ENCODE results near the gene SHOX. TPM values are rescaled to one million over a fixed set of nuclear protein-coding genes. Genes with fewer than 3 reads are reported as not detected.

SHOX gene
- total and polyA plus RNA-seq, 7 donors: 0.06 to 0.60 (median 0.32) TPM; not detected in 3

GRCh38 chrX:636981-637659 is 6.5 kb downstream of the SHOX start:
- peak overlapping the region in 1 of 4 donors; percentile 15 for H3K4me3 ChIP-seq
- no peak for TF ChIP-seq EP300 (IDR thresholded peaks at IDR 0.05)
- TF ChIP-seq, protein P1, sequence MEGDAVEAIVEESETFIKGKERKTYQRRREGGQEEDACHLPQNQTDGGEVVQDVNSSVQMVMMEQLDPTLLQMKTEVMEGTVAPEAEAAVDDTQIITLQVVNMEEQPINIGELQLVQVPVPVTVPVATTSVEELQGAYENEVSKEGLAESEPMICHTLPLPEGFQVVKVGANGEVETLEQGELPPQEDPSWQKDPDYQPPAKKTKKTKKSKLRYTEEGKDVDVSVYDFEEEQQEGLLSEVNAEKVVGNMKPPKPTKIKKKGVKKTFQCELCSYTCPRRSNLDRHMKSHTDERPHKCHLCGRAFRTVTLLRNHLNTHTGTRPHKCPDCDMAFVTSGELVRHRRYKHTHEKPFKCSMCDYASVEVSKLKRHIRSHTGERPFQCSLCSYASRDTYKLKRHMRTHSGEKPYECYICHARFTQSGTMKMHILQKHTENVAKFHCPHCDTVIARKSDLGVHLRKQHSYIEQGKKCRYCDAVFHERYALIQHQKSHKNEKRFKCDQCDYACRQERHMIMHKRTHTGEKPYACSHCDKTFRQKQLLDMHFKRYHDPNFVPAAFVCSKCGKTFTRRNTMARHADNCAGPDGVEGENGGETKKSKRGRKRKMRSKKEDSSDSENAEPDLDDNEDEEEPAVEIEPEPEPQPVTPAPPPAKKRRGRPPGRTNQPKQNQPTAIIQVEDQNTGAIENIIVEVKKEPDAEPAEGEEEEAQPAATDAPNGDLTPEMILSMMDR (IDR thresholded peaks at IDR 0.05): no peak
- TF ChIP-seq POLR2A (IDR thresholded peaks at IDR 0.05): no peak
- no peak for TF ChIP-seq POLR2AphosphoS5 (IDR thresholded peaks at IDR 0.05)

DNA sequence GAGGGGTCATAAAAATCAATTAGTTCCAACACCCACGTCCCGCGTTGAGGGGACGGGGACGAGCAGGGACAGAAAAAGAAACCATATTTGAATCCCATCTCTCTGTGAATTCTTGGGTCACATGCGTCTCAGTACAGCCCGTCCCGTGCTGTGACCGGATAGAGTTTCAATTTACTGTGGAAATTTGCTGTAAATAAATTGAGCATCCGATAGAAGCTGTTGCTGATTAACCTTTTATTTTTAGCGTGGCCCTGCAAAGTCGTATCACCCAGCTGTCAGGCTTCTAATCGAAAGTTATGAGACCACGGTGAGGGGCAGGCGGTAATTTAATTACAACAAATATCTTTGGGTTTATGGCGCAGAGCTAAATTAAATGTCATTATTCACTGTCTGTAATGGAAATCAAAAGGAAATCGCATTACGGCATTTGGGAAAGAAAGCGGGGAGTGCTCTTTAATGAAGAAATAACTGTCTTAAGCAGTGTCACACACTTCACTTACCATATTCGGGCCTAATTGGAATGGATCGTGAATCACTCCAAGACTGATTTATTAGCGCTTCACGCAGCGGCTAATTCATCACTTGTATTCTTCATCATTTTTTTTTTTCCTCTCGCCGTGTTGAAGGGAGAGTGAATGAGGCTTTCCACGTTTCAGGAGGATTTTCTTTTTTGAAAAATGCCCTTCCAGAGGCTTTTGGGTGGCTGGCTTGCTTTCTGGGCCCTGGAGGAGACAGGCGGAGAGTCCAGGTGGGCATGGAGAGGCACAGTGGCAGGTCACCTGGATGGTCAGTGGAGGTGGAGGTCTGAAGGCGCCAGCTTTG is 7.3 kb downstream of the SHOX start:
- intact Hi-C loops (cut with DNase I): no loop called here
- no peak overlapping the region for H3K27ac ChIP-seq
- 6 to 7% methylated on average over 29 of the region's 29 CpGs for WGBS, 2 donors
- peak overlapping the region in 1 of 4 donors; percentile 15 for H3K4me3 ChIP-seq
- peaks cover 0 to 4% (median 0%) of the 10 kb centered on the region in 4 donors for H3K4me1 ChIP-seq
- TF ChIP-seq, protein P1 (IDR thresholded peaks at IDR 0.05): no peak
- TF ChIP-seq EP300 (IDR thresholded peaks at IDR 0.05) (no peak), POLR2A (IDR thresholded peaks at IDR 0.05) (no peak), POLR2AphosphoS5 (IDR thresholded peaks at IDR 0.05) (no peak)
- DNase-seq: no peak
- H3K9me3 ChIP-seq: no peaks in the 10 kb centered on the region
- H3K27me3 ChIP-seq: peaks cover 24 to 92% (median 91%) of the 10 kb centered on the region in 3 donors
- no peaks in the 10 kb centered on the region for H3K36me3 ChIP-seq

More at GRCh38 chrX:636981-637659, 6.5 kb downstream of the SHOX start:
- WGBS, 2 donors: 4 to 9% methylated on average over 27 of the region's 27 CpGs
- no peaks in the 10 kb centered on the region for H3K9me3 ChIP-seq
- peaks cover 27 to 92% (median 90%) of the 10 kb centered on the region in 3 donors for H3K27me3 ChIP-seq
- intact Hi-C loops (cut with DNase I): no loop called here
- no peak overlapping the region for H3K27ac ChIP-seq
- DNase-seq: no peak
- H3K36me3 ChIP-seq: no peaks in the 10 kb centered on the region
- peaks cover 0 to 4% (median 0%) of the 10 kb centered on the region in 4 donors for H3K4me1 ChIP-seq

- peaks cover 0 to 4% (median 0%) of the 10 kb centered on the region in 4 donors for H3K4me1 ChIP-seq
- 4 to 6% methylated on average over 18 of the region's 18 CpGs for WGBS, 2 donors
- TF ChIP-seq POLR2AphosphoS5 (IDR thresholded peaks at IDR 0.05) (no peak), POLR2A (IDR thresholded peaks at IDR 0.05) (no peak), EP300 (IDR thresholded peaks at IDR 0.05) (no peak)
- TF ChIP-seq, protein P1 (IDR thresholded peaks at IDR 0.05): no peak
- peak; percentile 39 for DNase-seq
- H3K4me3 ChIP-seq: no peak overlapping the region
- no peak overlapping the region for H3K27ac ChIP-seq
- no peaks in the 10 kb centered on the region for H3K36me3 ChIP-seq
- intact Hi-C loops (cut with DNase I): no loop called here
- no peaks in the 10 kb centered on the region for H3K9me3 ChIP-seq
- peaks cover 24 to 92% (median 91%) of the 10 kb centered on the region in 3 donors for H3K27me3 ChIP-seq
Measured at GRCh38 chrX:638482-639131, 8.0 kb downstream of the SHOX start.

GRCh38 chrX:639151-639550 is 8.6 kb downstream of the SHOX start:
- Histone ChIP-seq H3K36me3 (no peaks in the 10 kb centered on the region), H3K27ac (no peak overlapping the region), H3K4me1 (peaks cover 0 to 4% (median 0%) of the 10 kb centered on the region in 4 donors), H3K27me3 (peaks cover 26 to 92% (median 91%) of the 10 kb centered on the region in 3 donors), H3K4me3 (no peak overlapping the region), H3K9me3 (no peaks in the 10 kb centered on the region)
- TF ChIP-seq, protein P1 (IDR thresholded peaks at IDR 0.05): no peak
- TF ChIP-seq POLR2AphosphoS5 (IDR thresholded peaks at IDR 0.05) (no peak), POLR2A (IDR thresholded peaks at IDR 0.05) (no peak), EP300 (IDR thresholded peaks at IDR 0.05) (no peak)
- intact Hi-C loops (cut with DNase I): no loop called here
- DNase-seq: no peak
- 8 to 37% methylated on average over 9 of the region's 9 CpGs for WGBS, 2 donors

Measured in sigmoid colon (tissue), 7 donors.